Fibroblast of skin of right biceps (primary cell): ENCODE results near the gene LY6G6F.

Experiments used
- DNase-seq: peaks from one replicate; pipeline ENCODE4 v3.0.0-alpha.2; 2013

Gene LY6G6F

DNA sequence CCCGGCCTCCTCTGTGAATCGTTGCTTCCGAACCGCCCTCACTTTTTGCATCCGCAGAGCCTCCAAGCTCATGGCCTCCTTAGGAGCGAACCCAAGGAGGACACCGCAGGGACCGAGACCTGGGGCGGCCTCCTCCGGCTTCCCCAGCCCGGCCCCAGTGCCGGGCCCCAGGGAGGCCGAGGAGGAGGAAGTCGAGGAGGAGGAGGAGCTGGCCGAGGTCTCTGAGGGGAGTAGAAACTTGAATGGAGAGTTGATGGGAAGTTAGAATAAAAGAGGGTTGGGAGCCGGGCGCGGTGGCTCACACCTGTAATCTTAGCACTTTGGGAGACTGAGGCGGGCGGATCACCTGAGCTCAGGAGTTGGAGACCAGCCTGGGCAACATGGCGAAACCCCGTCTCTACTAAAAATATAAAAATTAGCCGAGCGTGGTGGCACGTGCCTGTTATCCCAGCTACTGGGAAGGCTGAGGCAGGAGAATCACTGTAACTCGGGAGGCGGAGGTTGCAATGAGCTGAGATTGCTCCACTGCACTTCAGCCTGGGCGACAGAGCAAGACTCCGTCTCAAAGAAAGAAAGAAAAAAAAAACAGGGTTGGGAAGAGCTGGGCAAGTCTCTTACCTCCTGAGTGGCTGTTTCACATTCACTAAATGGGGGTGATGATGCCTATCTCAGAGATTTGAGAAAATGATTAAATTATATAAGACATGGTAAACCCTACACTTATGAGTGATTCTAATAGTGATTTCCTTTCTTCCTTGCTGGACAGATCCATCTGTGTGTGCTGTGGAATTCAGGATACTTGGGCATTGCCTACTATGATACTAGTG lies 33.9 kb downstream of the LY6G6F start:
- no peak for DNase-seq

DNA sequence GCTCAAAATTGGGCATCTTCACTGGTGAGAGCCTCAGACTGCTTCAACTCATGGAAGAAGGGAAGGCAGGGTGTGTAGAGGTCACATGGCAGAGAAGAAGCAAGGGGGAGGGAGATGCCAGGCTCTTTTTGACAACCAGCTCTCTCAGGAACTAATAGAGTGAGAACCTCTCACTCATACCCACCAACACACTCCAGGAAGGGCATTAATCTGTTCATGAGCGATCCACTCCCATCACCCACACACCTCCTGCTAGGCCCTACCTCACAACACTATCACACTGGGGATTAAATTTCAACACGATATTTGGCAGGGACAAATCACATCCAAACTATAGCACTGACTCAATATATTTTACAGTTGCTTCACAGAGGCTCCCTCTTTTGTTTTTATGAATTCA lies 35.1 kb downstream of the LY6G6F start:
- DNase-seq = no peak

DNA sequence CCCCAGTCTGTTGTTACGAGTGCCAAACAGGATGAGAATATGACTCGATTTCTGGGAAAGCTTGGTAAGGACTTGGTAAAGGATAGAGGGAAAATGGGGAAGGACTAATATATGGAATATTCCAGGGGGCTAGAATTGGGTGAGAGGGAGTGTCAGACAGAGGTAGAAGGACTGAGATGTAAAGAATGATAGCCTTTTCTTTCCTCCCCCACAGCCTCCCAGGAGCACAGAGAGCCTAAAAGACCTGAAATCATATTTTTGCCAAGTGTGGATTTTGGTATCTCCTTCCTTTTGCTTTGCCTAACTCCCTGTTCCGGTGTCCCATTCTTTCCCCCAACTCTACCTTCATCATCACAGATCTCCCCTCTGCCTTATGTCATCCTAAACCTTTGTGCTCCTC lies 36.2 kb downstream of the LY6G6F start:
- DNase-seq = no peak

DNA sequence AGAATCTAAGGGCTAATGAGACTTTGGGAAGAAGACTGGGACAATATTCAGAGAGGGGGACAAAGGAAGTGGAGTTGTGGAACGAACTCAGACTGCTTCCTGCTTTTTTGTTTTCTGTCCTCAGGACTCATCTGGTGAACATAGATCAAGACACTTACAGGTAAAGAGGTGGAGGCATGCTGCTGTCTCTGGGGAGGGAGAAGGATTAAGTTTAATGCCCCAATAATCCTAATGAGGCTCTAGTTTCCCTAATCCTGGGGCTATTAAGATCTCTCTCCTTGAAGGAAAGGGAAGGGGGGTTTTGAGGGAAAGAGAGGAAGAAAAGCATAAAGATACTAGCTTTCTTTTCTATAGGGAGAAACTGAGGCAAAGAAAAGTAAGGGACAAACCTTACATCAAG lies 37.8 kb downstream of the LY6G6F start:
- no peak for DNase-seq

DNA sequence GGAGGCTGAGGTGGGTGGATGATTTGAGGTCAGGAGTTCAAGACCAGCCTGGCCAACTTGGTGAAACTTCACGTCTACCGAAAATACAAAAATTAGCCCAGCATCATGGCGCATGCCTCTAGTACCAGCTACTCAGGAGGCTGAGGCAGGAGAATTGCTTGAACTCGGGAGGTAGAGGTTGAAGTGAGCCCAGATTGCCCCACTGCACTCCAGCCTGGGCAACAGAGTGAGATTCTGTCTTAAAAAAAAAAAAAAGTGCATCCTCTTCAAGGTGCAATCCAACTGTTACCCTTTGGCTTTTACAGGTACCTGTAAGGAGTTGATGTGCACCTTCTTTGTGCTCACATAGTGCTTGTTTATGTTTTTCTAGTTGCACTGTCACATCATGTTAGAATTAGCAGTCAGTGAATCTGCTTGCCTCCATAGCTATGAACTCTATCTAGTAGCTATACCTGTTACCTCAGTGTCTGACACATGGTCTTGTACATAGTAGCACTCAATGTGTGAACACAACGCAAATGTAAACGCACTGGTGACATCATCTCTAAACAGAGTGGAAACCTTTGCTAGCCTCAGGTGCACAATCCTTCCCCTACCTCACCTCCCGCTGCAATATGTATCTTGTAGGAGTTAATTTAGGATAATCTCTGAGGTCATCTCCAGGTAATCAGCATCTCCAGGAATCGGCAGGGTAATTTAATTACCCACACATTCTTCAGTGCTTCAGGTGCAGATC lies 42.8 kb downstream of the LY6G6F start:
- DNase-seq = no peak

DNA sequence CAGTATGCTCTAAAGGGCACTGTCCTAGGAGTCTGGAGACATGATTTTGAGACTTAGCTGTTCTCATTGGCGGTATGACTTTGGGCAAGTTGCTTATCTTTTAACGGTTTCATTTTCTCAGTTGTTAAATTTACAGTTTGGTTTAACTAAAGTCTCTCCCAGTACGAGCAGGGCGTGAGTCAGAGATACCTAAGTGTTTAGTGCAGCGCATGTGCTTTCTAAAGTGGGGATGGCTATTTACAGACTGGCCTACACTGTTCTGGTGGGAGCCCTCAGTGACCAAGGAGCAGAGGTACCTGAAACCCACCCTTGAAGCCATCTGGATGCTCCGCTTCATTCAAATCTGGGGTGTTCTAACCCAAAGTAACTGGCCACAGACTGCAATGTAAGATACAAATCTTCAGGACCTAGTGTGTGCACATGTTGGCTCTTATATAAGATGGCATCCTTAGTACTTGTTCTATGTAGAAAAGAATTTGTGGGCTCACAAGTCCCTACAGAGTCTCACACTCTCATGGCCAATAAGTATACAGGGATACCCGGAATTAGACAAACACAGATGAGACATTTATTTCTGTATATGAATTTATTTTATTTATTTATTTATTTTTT lies 43.9 kb downstream of the LY6G6F start:
- no peak for DNase-seq

DNA sequence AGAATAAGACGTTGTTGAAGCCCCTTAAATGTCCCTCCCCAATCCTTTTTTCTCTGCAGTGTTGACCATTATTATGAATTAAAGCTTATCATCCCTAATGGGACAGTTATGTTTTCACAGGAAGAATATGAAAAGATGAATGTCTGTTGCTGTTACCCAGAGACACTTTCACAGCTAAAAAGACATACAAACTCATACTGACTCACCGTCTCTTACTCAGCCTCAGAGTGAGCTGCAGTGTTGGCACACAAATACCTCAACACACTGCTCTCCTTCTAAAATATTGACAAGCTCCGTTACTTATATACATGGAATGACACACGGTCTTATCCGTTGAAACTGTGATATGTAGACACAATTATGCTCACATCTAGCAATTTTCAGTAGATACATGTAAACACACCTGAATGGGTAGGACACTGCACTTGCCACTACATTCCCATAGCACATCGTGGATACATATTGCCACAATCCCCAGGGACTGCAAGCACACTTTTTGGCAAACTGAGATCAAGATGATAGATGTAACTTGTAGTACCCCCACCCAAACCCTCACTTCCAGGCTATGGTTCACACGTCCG lies 46.2 kb downstream of the LY6G6F start:
- DNase-seq = peak; percentile 84

DNA sequence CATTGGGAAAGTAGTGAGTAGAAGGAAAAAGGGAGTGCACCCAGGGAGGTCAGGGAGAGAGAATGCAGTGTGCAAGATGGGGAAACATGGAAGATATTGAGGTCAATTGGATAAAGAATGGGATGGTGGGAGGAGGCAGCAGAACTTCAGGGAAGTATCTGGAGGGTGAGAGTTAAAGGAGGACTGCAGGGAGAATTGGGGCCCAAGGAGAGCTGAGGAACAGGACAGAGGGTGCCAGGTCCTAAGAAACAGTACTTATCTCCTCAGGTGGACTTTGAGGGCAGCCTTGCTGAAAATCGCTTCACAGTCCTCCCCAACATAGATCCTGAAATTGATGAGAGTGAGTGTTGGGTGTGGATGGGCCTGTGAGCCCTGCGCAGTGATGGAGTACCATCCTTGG lies 51.6 kb downstream of the LY6G6F start:
- no peak for DNase-seq
